Thoracic aorta (tissue), 2 donors: ENCODE results near the gene CCDC12. TPM values are rescaled to one million over a fixed set of nuclear protein-coding genes. Genes with fewer than 3 reads are reported as not detected.

Experiments
- ATAC-seq: fragments of 150-250 bp; one replicate; pipeline ENCODE4 v1.8.0; 2017; ENCODE audit warnings: low read depth; ENCODE audit not compliant: insufficient number of reproducible peaks, low FRiP score
- DNase-seq: peaks from one replicate; pipeline ENCODE4 v3.0.0-alpha.2; 2020; ENCODE audit warnings: low spot score
- H3K27ac ChIP-seq, 2 donors: fragments of 200-600 bp; sonication (generic); 1 replicate in 1 of 2; 2 replicates in 1 of 2; pipeline ENCODE4 v1.5.1; 2016; ENCODE audit warnings: mild to moderate bottlenecking in 2 of 2, moderate library complexity in 2 of 2
- H3K27me3 ChIP-seq: fragments of 200-600 bp; sonication (generic); replicated peaks from 2 replicates; pipeline ENCODE4 v1.6.0; 2016; ENCODE audit warnings: mild to moderate bottlenecking; ENCODE audit not compliant: insufficient read depth
- H3K36me3 ChIP-seq: fragments of 200-600 bp; sonication (generic); one replicate; pipeline ENCODE4 v1.5.1; 2016
- H3K4me1 ChIP-seq, 2 donors: fragments of 200-600 bp; sonication (generic); 1 replicate in 1 of 2; 2 replicates in 1 of 2; pipeline versions ENCODE4 v1.5.1 to v1.6.0; 2016; ENCODE audit warnings: low read depth in 2 of 2, mild to moderate bottlenecking in 1 of 2; ENCODE audit not compliant: control insufficient read depth in 1 of 2
- H3K4me3 ChIP-seq: fragments of 200-600 bp; sonication (generic); 2 replicates; pipeline ENCODE4 v1.5.1; 2016; ENCODE audit warnings: mild to moderate bottlenecking
- H3K9me3 ChIP-seq: fragments of 200-600 bp; sonication (generic); 2 replicates; pipeline ENCODE4 v1.5.1; 2016
- total RNA-seq, 2 donors: library from RNA; depleted of rRNA; stranded (reverse); fragments of >200 nt; gene quantifications; one replicate each; pipeline versions ENCODE4 v1.1.0 to v1.2.3, GENCODE V29; 2016
- TF ChIP-seq, protein P1 (sequence below): fragments of 200-600 bp; sonication (generic); IDR thresholded peaks from one replicate; pipeline ENCODE4 v1.5.1; 2019; ENCODE audit warnings: antibody characterized with exemption

The CCDC12 gene
- total RNA-seq, 2 donors from 2014 or later: 29.8 to 58.8 TPM

DNA sequence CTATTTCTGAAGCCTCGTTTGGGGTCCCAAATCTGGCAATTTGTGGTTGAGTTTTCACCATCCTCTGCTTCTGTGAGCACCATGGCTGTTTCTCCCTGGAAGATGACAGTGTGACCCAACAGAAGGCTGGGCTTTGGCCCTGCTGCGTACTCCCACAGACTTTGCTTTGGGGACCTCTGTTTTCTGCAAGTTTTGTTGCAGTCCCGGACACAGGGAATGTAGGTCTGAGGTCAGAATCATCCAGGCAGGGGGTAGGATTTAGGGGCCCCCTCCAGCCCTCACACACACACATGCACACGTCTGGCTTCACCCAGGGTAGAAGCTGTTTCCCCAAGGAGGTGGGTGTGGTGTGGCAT is 92.7 kb downstream of the CCDC12 start:
- Histone ChIP-seq H3K27me3 (no peaks in the 10 kb centered on the region), H3K27ac (no peak overlapping the region), H3K9me3 (no peaks in the 10 kb centered on the region), H3K4me3 (peak overlapping the region; percentile 93), H3K4me1 (peaks cover 3 to 27% of the 10 kb centered on the region in 2 donors), H3K36me3 (no peaks in the 10 kb centered on the region)
- TF ChIP-seq, protein P1, sequence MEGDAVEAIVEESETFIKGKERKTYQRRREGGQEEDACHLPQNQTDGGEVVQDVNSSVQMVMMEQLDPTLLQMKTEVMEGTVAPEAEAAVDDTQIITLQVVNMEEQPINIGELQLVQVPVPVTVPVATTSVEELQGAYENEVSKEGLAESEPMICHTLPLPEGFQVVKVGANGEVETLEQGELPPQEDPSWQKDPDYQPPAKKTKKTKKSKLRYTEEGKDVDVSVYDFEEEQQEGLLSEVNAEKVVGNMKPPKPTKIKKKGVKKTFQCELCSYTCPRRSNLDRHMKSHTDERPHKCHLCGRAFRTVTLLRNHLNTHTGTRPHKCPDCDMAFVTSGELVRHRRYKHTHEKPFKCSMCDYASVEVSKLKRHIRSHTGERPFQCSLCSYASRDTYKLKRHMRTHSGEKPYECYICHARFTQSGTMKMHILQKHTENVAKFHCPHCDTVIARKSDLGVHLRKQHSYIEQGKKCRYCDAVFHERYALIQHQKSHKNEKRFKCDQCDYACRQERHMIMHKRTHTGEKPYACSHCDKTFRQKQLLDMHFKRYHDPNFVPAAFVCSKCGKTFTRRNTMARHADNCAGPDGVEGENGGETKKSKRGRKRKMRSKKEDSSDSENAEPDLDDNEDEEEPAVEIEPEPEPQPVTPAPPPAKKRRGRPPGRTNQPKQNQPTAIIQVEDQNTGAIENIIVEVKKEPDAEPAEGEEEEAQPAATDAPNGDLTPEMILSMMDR: no peak
- ATAC-seq (no peak), DNase-seq (no peak)

DNA sequence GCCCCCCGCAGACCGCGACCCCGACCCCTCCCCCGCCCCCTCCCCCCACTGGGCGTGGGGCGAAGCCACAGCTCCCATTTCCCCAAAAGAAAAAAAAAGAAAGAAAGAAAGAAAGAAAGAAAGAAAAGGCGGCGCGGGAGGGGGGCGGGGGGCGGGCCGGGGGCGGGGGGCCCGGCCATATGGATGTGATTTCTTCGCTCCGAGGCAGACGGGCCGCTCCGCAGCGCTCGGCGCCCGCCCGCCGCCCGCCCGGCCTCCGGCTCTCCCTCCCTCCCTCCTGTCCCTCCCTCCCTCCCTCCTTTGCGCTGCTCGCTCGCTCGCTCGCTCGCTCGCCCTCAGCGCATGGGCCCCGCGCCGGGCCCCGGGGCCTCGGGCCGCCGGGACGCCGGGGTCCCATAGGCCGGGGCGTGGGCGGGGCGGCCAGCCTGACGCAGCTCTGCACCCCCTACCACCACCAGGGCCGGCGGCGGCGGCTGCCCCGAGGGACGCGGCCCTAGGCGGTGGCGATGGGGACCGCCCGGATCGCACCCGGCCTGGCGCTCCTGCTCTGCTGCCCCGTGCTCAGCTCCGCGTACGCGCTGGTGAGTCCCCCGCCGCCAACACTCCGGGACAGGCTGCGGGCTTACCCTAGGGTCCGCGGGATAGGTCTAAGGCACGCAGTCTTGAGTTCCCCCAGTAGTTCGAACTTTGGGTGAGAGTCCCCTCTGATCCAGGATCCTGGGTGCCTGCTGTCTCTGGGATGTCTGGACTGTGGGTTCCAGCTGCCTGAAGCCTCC is 93.3 kb downstream of the CCDC12 start:
- no peak for DNase-seq
- ATAC-seq: no peak
- peaks cover 3 to 27% of the 10 kb centered on the region in 2 donors for H3K4me1 ChIP-seq
- no peaks in the 10 kb centered on the region for H3K27me3 ChIP-seq
- no peaks in the 10 kb centered on the region for H3K9me3 ChIP-seq
- H3K27ac ChIP-seq: no peak overlapping the region
- no peaks in the 10 kb centered on the region for H3K36me3 ChIP-seq
- H3K4me3 ChIP-seq: peak overlapping the region; percentile 93
- TF ChIP-seq, protein P1: no peak

DNA sequence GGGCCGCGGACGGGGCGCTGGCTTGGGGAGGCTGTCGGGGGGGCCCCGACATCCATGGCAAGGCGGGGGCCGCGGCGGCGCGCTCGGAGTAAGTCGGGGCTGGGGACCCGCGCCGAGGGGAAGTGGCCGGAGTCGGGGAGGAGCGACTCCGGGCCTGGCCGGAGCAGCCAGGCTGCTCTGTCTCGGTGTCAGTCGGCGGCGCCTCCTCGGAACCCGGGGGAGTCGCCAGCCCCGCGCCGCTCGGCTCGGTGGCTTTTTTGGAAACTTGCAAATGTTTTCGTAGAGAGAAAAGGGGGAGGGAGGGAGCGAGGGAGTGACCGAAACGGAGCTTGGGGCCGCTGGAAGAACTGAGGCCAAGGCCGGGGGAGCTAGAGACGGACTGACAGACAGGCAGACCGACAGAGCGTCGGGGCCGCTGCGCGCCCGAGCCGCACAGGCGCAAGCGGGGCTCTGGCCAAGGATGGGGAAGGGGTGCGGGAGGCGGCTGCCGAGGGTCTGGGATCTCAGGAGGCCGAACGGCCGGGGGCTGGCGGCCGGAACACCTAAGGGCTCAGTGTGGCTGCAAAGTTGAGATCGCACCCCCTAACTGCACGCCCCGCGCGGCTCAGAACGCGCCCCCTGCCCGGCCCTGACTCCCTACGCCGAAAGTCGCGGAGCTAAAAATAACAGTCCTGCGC is 94.0 kb downstream of the CCDC12 start:
- no peak for ATAC-seq
- no peak for DNase-seq
- Histone ChIP-seq H3K4me1 (peaks cover 3 to 27% of the 10 kb centered on the region in 2 donors), H3K27me3 (no peaks in the 10 kb centered on the region), H3K36me3 (no peaks in the 10 kb centered on the region), H3K27ac (peak overlapping the region; percentile 45 to 65), H3K9me3 (no peaks in the 10 kb centered on the region), H3K4me3 (peak overlapping the region; percentile 93)
- TF ChIP-seq, protein P1: no peak

DNA sequence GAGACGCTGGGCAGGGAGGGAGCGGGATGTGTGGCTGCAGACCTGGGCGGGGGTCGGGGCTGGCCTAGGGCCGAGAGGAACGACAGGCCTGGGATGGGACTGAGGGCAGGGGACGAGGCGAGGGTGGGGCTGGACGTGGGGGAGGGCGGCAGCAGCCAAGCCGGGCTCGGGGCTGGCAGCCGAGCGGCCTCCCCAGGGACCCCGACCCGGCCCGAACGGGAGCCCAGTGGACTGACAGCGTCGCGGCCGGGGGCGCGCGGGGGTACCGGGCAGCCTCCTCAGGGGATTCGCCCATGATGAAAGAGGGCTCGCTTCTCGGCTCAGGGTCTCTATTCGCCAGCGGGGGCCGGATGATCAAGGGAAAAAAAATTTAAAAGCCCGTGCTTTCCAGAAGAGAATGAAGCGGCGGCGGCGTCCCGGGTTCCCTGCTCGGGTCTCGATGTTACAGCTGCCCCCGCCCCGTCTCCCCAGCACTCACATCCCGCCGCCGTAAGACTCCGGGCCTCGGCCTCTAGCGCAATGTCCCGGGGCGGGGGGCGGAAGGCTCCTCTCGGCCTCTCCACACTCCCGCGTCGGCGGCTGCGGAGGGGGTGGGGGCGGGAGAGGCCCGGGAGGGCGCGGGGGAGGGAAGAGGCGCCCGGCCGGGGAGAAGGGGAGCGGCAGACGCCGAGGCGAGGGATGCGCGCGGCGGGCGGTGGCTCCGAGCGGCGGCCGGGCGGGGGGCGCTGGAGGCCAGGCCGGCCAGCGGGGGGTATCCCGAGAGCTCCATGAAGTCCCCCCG is 94.8 kb downstream of the CCDC12 start:
- peak overlapping the region; percentile 93 for H3K4me3 ChIP-seq
- no peaks in the 10 kb centered on the region for H3K9me3 ChIP-seq
- DNase-seq: no peak
- no peak for ATAC-seq
- H3K4me1 ChIP-seq: peaks cover 3 to 27% of the 10 kb centered on the region in 2 donors
- TF ChIP-seq, protein P1: no peak
- peak overlapping the region; percentile 45 to 65 for H3K27ac ChIP-seq
- H3K27me3 ChIP-seq: no peaks in the 10 kb centered on the region
- H3K36me3 ChIP-seq: no peaks in the 10 kb centered on the region
